ENCODE results near the gene RARRES2.
"Not testable (repeated sequence)": the region's sequence is repeated elsewhere in the genome, so short reads cannot be mapped to it uniquely, and the experiment has no call there.

The RARRES2 gene

DNA sequence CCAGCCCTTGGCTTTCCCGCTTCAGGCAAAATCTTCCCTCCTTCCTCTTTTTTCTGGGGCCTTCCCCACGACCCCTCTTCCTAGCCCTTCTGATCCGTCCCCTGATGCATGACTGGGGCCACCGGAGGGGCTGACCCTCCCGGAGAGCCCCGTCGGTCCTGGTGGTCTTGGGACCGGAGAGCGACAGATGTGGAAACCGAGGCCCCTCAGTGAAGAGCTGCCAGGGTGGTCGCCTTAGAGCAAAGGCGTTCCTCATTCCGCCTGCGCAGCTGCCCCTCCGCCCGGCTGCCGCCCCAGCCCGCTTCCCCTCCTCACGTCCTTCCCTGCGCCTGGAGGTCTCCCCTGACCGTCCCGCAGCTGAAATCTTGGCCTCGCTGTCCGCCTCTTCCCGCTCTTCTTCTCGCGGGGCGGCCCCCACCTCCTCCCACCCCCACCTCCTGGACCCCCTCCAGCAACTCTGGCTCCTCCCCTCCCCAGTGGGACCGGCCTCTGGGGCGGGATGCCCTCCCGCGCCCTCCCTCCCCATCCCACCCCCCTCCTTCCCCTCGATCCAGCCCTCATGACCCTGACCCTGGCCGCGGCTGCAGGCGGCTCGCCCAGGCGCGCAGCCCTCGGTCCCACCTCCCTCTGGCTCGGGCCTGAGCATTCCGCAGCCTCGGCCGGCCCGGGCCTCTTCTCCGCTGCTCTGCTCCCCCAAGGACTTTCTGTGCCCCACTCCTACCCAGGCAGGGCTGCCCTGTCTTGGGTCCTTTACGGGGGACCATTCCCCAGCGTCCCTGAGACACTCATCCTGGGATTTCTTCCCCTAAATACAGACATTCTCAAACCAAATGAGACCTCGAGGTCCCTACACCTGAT lies at the start of gene RARRES2:
Gene RARRES2 (minus strand): TSS at position 367 of the 858 bp plus-strand sequence. CDS start 1,020 bp downstream, outside the sequence.
- DNase-seq, result no peak

DNA sequence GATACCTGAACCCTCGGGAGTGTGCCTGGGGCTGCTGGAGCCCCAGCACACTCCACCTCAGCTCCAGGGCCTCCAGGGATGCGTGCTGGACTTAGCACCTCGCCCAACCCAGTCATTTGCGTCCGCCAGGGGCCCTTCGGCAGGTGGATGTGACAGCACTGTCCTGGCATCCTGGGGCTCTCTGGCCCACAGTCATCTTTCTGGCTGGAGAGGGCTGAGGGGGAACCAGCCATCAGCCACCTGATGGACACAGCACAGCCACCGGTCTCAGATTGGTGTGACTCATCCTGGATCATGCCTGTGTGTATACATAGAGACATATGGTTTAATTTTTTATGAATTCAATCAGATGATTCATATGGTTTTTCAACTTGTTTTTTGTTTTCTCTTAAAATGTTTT lies 48.8 kb upstream of the RARRES2 start:
- no peak for DNase-seq

DNA sequence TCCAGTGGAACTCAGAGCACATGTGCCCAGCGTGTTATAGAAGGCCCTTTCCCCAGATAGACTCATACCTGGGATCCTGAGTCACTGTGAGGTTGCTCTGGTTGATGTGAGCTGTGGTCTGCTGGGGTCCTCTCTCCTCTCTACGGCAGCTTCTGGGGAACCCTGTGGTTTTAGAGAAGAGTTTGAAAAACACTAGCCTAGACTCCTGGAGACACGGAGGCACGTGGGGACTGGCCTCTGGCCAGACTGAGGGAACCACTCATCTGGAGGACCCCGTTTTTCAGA lies 48.0 kb upstream of the RARRES2 start:
- DNase-seq, result no peak

DNA sequence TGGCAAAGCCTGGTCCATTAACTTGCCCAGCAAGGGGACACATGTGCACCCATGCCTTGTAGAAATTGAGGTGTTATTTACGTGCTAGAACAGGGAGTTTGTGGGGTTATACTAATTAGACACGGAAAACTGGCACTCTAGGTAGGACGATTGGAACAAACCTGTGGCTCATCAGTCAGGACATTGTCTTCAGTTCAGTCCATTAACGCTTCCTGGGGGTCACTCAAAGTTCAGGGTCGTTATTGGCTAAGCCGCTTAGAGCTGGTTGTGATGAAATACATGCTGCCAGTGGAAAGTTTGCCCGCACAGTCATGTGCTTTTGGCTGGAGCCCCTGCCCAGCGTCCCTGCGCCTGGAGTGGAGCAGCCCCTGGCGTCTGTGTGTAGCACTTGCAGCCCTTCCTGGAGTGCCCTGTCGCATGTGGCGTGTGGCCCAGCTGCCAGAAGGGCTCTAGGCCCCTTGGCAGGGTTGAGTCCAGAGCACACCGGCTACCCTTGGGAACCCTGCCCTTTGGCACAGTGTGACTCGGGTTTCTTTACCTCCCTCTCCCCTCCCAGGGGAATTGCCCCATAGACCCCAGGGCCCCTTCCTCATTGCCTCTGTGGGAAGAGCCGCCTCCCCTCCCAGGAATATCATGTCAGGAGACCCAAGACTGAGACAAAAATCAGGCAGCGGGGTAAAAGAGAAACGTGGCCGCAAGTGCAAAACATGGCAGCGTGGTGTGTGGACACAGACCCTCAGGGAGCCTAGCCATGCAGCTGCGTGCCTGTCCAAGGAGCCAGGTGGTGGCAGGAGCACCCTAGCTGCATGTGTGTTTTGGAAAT lies 47.5 kb upstream of the RARRES2 start:
- DNase-seq, result peak in 1 of 2 donors; percentile 42

DNA sequence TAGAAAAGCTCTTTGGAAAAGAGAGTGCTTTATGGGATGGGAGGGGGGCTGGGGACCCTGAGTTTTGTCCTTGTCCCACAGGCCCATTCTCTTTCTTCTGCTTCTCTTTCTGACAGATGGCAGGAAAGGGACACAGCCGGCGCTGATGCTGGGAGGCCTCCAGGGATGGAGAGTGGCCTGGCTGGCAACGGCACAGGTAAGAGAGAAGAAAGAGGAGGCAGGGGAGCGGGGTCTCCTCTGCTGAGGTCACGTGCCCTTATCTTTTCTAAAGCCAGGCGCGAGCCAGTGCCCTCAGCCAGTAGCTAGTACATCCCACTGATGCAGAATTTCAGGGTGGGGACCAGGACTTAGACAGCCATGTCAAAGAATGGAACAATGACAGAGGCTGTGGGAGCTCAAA lies 46.9 kb upstream of the RARRES2 start:
- no peak for DNase-seq

DNA sequence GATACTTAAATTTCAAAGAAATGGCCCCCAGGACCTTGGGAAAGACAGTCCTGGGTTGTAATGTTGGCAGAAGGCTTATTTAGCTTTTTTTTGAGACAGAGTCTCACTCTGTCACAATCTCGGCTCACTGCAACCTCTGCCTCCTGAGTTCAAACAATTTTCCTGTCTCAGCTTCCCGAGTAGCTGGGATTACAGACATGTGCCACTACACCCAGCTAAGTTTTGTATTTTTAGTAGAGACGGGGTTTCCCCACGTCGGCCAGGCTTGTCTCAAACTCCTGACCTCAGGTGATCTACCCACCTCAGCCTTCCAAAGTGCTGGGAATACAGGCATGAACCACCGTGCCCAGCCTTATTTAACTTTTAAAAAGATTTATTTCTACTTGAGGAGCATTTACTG lies 44.5 kb upstream of the RARRES2 start:
- DNase-seq, result not testable (repeated sequence)

DNA sequence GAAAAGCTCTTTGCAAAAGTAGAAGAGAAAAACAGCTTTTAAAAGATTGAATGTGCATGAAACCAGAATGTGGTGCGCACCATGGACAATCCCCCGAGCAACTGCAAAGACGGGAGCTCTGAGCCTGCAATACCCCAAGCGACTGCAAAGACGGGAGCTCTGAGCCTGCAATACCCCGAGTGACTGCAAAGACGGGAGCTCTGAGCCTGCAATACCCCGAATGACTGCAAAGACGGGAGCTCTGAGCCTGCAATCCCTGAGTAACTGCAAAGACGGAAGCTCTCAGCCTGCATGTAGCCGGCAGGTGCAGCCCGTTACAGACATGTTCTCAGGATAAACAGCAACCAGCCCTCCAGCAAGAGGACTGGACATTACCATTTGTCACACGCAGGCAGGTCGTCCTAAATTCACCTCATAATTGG lies 43.9 kb upstream of the RARRES2 start:
- DNase-seq, result no peak

DNA sequence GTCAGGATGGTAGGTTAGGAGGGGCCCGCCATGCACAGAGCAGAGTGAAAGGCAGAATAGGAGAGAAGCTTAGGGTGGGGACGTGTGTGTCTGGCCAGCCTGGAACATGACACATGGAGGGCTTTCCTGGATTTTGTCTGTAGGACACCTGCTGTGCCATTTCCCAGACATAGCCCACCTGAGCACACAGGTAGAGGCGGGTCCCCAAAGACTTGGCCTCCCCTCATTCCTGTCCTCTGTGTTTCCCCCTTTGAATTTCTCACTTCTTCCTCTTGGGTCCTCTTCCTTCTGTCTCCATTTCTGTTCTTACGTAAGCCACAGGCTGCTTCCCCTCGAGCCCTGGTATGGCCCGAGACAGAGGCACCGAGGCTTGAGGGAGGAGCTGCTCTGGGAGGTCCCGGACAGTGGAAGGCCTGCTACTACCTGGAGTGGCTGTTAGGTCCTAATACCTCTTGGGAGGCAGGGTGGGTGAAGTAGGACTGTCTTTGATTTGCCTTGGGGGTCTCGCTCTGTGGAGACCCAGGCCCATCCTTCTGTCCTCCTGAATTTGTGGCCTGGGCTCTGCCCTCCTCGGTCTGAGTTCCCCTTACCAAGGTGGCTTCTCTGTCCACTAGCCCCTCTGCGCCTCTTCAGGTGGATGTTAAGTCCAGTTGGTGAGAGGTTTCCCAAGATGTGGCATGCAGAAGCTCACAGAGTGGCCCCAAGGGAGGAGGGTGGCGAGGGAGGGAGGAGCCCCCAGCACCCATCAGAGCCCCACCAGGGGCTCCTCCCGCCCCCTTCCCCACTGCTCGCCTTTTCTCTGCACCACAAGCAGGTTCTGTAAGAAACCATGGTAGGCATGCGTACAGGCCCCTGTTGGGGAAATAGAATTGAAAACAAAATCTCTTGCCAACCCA lies 43.2 kb upstream of the RARRES2 start:
- no peak for DNase-seq

DNA sequence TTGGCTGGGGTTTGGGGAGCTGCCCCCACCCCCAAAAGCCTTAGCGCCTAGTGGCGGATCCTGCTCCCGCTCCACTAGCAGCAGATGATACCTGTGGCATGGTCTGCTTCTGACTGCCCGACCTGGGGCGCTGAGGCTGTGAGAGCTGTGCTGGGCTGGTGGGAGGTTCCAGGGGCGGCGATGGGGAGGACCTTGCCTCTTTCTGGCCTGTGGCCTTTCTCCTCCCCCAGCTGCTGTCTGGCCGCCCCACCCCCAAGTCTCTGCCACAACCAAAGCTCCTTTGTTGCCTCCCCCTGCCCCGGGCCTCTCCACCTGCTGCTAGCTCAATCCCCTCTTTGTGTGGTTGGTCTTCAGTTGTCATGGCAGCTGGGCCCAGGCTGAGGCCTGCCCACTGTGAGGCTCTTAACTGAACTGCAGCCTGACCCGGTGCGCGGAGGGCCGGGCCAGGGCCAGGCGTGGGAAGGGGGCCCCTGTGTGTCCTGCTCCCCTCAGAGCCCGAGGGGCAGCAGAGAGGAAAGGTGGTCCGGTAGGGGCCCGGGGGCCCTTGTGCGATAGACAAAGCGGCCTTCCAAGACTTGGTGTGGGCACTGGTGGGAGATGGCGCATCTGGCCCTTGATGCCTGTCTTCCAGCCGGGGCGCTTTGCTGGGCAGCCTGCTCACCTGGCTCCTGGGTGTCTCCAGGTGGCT lies 42.4 kb upstream of the RARRES2 start:
- DNase-seq, result no peak

DNA sequence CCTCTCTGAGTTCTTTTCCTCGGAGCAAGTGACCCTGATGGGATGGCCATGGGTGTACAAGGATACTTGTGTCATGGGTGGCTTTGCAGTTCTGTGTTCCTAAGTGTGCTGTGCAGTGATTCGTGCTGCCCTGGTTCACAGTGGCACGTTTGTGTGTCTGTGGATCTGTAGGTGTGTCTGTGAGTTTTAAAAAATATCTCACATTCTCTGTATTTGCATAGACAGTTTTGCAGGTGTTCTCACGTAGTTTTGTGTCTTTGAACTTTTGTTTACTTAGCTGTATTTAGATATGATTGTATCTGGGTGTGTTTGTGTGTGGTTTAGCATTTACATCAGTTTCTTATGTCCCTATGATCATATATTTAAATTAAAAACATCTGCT lies 41.4 kb upstream of the RARRES2 start:
- no peak for DNase-seq

DNA sequence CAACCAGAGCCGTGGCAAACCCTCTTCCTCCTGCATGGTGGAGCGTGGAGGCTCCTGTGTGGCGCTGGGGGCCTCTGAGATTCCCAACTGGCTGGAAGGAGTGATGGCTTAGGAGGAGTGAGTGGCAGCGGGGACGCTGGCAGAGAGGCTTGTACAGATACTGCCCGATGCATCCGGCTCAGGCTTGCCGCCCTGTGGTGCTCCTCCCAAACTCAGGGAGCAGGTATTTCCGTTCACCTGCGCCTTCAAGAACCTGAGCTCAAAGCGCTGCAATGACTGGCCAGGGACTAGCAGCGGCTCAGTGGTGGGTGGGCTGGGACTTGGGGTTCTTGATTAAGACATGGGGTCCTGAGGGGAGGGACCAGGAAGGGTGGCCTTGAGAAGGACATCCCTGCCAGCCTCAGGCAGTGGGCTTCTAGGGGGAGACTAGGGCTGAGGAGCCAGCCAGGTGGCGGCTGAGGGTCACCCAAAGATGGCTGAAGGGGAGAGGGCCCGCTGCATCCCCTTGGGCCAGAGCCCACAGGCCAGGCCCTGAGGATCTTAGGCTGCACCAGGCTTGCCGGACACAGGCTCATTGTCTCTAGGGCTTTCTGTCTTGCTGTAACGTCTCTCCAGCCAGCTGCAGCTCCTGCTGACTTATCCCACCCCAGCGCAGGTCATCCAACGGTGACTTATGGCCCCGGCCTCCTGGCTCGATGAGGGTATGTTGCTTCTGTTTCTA lies 40.9 kb upstream of the RARRES2 start:
- DNase-seq, result no peak

DNA sequence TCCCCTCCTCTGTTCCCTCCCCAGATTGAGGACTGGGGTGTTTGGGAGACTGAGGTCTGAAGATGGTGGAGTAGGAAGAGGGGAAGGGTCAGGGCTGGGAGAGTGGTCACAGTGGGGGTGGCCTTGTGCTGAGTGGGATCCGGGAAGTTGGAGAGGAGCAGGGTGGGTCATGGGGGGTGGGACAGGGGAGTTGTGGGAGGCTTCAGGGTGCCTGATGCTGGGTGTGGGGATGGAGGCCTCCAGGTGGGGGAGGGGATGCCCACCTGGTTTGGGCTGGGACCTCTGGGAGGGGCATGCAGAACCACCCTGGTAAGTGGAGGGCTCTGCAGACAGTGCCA lies 40.3 kb upstream of the RARRES2 start:
- no peak for DNase-seq

DNA sequence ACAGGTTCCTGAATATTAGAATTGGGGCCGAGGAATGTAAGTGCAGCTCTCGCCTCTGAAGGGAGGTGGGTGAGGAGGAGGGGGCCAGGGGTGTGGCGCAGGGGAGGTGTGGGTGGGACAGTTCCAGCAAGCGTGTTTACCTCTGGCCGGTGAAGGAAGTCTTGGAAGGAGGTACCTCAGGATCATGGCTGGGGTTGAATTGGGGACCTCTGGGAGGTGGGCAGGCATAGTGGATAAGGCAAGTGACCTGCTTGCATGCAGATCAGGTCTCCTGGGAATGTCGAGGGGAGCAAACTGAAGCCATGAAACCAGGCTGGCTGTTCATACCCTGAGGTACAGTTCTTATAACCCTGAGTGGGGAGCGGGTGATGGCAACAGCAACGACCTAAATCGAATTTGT lies 39.7 kb upstream of the RARRES2 start:
- DNase-seq, result no peak

DNA sequence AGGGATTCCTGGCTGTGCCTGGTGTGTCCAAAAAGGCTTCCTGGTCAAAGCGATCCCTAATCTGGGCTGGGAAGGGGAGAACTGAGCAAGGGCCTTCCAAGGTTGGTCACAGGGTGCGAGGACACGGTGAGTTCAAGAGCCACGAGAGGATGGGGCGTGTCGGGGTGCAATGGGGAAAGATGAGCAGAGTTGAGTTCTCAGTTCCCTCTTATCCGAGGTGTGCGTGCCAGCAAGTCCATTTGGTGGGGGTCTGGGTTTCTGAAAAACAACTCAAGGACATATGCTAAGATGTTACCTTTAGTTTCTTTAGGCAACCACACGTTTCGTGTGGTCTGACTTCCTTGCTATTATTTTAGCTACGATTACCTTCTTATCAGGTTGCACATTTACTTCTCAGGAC lies 39.0 kb upstream of the RARRES2 start:
- no peak for DNase-seq

DNA sequence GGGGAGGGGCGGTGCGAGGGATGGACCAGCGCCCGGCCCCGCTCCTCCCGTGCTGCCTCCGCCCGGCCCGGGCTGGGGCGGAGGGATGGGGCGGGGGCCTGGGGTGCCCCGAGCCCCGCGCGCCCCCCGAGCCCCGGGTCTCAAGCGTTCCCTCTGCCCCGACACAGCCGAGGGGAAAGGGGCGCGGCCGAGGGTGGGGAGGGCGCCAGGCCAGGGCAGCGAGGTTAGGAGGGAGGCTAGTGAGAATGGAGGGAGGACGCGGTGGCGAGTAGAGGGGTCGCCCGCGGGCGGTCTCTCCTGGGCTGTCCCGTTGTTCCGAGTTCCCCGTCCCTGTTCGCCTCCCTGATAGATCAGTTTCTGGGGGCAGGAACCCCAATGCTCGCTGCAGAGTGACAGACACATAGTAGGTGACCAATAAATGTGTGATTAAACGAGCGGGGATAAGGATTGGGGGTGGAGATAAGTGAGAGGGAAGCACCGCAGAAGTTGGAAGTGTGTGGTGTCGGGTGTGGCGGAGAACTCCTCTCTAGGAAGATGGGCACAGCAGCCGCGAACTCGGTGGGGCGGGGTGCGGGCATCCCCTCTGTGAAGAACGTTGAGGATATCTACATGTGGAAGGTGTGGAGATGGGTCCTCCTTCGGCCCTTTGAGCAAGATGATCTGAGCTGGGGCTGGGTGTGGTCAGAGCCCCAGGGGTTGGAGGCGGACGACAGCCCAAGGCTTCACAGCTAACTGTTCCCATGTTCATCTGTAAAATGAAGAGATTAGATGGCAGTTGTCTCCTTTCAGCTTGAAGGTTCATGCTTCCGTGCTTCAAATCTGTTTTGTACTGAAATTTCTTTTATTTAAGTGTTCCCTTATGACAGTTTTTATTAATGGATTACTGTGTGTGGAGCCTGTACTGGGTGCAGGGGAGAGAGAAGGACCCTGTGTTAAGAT lies 38.3 kb upstream of the RARRES2 start:
- peak in 1 of 2 donors; percentile 21 for DNase-seq

DNA sequence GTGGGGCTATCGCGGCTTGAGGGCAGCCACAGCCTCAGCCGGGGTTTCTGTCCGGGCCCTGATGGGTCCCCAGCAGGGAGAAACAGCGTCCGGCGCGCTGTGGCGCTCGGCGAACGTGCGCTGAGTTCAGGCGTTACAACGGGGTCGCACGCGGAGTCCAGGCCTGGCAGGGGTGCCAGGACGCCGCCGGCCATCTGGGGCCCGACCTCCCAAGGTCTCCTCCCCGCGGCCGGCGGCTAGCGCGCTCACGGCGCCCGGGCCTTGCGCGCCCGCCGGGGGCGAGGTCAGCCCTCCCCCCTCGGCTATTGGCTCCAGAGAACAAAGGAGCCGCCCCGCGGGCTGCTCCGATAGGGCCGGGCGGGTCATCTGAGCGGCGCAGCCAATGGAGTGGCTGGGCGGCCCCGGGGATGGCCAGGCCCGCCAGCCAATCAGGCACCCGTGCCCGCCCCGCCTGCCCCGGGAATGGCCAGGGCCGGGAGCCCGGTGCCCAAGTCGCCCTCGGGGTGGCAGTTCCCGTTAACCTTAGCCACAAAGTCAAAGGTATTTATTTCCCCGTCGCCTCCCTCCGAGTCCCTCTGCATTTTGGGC lies 37.5 kb upstream of the RARRES2 start, which contains the start of gene ZNF775:
Gene ZNF775 (plus strand): TSS at position 478 of the 588 bp plus-strand sequence. CDS start 9,141 bp downstream, outside the sequence.
- peak; percentile 91 to 94 for DNase-seq

DNA sequence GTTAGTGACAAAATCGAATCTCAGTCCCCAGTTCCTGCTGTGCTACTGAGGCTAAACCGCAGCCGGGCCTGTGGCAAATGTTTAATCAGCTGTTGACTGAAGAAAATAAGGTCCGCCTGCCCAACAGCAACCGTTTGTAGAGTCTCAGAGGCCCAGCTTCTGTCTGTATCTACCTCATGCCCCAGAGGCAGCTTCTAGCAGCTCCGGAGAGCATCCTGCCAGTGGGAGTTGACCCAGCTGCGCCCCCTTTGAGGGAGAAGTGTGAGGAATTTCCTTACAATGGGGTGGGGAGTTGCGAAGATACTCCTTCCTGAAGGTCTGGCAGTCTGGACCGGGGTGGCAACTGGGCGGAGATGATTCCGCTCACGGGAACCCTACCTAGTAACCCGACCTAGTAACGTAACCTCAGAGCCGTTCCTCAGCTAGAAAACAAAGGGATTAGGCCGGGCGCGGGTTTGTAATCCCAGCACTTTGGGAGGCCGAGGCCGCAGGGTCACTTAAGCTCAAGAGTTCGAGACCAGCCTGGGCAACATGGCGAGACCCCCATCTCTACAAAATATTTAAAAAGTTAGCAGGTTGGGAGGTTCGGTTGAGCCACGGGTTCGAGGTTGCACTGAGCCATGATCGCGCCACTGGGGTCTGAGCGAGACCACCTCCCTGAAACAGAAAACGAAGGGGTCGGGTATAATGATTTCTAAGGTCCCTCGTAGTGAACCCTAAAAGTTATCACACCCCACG lies 36.9 kb upstream of the RARRES2 start:
- peak; percentile 57 to 69 for DNase-seq

DNA sequence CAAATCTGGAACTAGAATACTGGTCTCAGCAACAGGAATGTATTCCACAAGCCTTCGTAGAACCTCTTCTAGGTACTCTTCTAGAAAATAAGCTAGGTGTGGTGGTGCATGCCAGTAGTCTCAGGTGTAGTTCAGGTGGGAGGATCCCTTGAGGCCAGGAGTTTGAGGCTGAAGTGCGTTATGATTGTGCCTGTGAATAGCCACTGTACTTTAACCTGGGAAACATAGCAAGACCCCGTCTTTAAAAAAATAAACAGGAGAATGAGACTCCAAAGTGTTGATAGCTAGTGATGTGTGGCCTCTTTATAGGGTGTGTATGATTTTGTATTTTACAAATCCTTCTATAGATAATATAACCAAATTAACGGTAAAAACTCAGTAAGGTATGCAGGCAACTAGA lies 36.2 kb upstream of the RARRES2 start:
- no peak for DNase-seq

DNA sequence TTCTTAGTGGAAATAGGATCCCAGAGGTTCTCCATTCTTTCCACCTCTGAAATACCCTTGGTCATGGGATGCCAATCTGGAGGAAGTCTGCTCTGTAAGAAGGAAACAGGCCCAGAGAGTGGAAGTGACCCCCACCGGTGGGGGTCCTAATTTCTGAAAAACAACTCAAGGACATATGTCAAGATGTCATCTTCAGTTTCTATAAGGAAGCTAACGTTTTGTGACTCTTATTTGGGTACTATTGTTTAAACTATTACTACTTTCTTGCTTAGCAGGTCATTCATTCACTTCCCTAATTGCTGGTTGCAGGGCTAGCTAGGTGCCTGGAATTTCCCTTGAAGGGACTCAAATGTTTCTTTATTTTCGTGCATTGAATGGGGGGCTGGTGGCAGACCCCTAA lies 35.8 kb upstream of the RARRES2 start:
- DNase-seq, result no peak

DNA sequence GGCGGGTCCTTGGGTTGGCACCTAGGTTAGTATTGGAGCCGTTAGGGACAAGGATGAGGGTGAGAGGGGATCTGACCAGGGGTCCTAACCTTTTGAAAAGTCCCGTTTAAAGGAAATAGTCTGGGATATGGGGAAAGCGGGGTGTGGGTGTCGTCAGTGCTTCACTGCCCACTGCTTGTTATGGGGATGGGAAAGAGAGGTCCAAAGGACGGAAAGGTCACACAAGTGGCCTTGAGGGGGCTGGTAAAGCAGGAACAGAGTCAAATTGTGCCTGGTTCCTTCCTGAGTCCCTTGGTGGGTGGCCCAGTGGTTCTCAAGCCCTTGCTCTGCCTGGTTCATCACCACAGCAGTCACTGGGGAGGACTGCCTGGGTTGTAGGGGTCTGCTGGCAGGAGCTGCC lies 35.1 kb upstream of the RARRES2 start:
- no peak for DNase-seq

All from CD4-positive, alpha-beta T cell treated with Interferon alpha-2 for 1 hour (primary cell).